Activated T-cell treated with anti-CD3 and anti-CD28 coated beads, Interleukin-2, amount 50 U/mL, for 24 hours (primary cell): ENCODE data around the gene MGLL.

Experiments
- DNase-seq: peaks from one replicate; pipeline ENCODE4 v3.0.0-alpha.2; 2020
- H3K27ac Mint-ChIP-seq: 2 replicates; pipeline ENCODE4 v1.8.0; 2020; ENCODE audit warnings: mild to moderate bottlenecking, mixed read lengths
- H3K27me3 Mint-ChIP-seq: 2 replicates; pipeline ENCODE4 v1.8.0; 2020; ENCODE audit warnings: mixed read lengths
- H3K36me3 Mint-ChIP-seq: 2 replicates; pipeline ENCODE4 v1.8.0; 2020; ENCODE audit warnings: low read depth, mixed read lengths
- H3K4me1 Mint-ChIP-seq: 2 replicates; pipeline ENCODE4 v1.8.0; 2020; ENCODE audit warnings: low read depth, mixed read lengths
- H3K4me3 Mint-ChIP-seq: 2 replicates; pipeline ENCODE4 v1.8.0; 2020; ENCODE audit warnings: mild to moderate bottlenecking, moderate library complexity, mixed read lengths
- H3K9me3 Mint-ChIP-seq: 2 replicates; pipeline ENCODE4 v1.8.0; 2020; ENCODE audit warnings: mixed read lengths

MGLL gene

DNA sequence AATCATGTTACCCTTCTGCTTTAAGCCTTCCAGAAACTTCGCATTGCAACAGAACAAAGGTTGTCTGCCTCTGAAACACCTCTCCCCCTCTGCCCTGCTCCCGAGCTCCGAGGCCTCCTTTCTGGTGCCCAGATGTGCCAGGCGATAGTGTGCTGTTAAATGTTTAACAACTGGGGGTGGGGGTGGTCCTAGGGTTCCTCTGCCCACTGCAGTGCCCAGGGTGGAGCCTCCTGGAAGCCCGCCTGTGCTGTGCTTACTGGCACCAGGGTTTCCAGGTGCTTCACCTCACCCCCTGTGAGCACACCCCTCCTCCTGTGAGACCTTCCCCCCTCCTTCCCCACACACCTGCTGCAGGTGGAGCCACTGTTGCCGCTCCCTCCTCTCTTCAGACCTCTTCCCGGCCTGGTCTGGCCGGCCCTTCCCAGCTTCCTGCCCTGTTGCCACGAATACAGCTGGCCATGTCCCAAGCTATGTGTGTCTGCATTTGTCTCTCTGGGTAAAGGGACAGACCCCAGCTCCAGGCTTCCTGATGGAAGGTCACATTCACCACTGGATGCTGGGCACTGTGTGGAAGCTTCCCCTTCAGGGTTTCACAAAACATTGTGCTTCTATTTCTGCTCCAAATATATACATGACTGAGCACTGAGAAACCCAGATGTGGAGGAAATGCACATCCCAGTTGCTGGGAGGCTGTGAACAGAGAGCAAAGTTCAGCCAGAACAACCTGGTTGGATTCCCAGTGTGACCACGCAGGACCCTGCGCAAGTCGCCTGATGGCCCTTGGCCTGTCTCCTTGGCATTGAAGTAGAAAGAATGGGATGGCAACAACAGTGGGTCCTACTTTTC is 37.2 kb downstream of the MGLL start:
- DNase-seq, result no peak
- H3K4me1 Mint-ChIP-seq, result peaks cover 1% of the 10 kb centered on the region
- H3K27ac Mint-ChIP-seq, result no peak overlapping the region
- no peaks in the 10 kb centered on the region for H3K9me3 Mint-ChIP-seq
- no peaks in the 10 kb centered on the region for H3K36me3 Mint-ChIP-seq
- H3K4me3 Mint-ChIP-seq, result no peak overlapping the region
- no peaks in the 10 kb centered on the region for H3K27me3 Mint-ChIP-seq

DNA sequence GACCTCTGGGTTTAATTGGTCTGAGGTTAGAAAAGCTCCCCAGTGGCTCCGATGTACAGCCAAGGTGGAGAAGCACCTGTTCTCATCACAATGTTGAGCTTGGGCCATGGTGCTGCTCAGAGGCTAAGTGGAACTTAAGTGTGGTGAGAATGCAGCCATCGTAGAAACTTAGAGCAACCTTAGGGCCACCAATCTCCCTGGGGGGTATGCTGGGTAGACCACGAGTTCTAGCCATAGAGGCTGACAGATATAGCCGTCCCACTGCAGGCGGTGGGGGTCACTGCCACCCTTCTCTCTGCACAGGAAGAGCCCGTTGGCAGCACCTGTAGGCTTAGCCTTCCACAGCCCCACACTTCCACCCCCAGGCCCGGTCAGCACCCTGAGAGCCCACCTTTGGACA is 38.0 kb downstream of the MGLL start:
- Mint-ChIP-seq H3K27ac (no peak overlapping the region), H3K36me3 (no peaks in the 10 kb centered on the region), H3K4me3 (no peak overlapping the region), H3K9me3 (no peaks in the 10 kb centered on the region), H3K27me3 (no peaks in the 10 kb centered on the region), H3K4me1 (peaks cover 8% of the 10 kb centered on the region)
- no peak for DNase-seq

DNA sequence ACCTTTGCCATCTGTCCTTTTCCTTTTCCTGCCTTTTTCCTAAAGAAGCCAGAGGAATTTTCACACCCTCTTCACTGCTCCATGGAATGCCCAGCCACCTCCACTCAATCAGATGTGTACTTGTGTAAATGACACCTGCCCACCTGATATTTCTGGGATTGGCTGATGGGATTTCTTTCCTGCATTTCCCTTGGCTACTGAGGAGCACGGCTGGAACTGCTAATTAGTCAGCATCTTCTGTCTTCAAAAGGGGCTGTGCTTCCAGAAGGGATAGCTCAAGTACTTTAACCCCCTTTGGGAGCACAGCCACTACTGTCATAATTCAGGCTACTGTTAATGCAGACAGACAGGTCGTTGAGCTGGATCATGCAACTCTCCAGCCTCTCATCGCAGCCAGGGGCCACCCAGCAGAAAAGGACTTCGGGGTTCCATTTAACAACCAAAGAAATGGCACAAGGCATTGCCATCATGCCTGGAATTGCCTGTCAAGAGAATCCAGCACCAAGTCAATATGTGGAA is 38.6 kb downstream of the MGLL start:
- H3K27me3 Mint-ChIP-seq, result no peaks in the 10 kb centered on the region
- no peak overlapping the region for H3K4me3 Mint-ChIP-seq
- no peaks in the 10 kb centered on the region for H3K36me3 Mint-ChIP-seq
- H3K9me3 Mint-ChIP-seq, result no peaks in the 10 kb centered on the region
- H3K27ac Mint-ChIP-seq, result no peak overlapping the region
- peaks cover 8% of the 10 kb centered on the region for H3K4me1 Mint-ChIP-seq
- no peak for DNase-seq

GRCh38 chr3:127783166-127783565 is 39.1 kb downstream of the MGLL start:
- DNase-seq, result no peak
- Mint-ChIP-seq H3K27ac (no peak overlapping the region), H3K4me1 (peaks cover 8% of the 10 kb centered on the region), H3K9me3 (no peaks in the 10 kb centered on the region), H3K4me3 (no peak overlapping the region), H3K36me3 (no peaks in the 10 kb centered on the region), H3K27me3 (no peaks in the 10 kb centered on the region)

GRCh38 chr3:127781411-127782001 is 40.8 kb downstream of the MGLL start:
- no peaks in the 10 kb centered on the region for H3K27me3 Mint-ChIP-seq
- H3K4me3 Mint-ChIP-seq, result no peak overlapping the region
- peaks cover 3% of the 10 kb centered on the region for H3K9me3 Mint-ChIP-seq
- no peak for DNase-seq
- H3K27ac Mint-ChIP-seq, result no peak overlapping the region
- peaks cover 8% of the 10 kb centered on the region for H3K4me1 Mint-ChIP-seq
- no peaks in the 10 kb centered on the region for H3K36me3 Mint-ChIP-seq

DNA sequence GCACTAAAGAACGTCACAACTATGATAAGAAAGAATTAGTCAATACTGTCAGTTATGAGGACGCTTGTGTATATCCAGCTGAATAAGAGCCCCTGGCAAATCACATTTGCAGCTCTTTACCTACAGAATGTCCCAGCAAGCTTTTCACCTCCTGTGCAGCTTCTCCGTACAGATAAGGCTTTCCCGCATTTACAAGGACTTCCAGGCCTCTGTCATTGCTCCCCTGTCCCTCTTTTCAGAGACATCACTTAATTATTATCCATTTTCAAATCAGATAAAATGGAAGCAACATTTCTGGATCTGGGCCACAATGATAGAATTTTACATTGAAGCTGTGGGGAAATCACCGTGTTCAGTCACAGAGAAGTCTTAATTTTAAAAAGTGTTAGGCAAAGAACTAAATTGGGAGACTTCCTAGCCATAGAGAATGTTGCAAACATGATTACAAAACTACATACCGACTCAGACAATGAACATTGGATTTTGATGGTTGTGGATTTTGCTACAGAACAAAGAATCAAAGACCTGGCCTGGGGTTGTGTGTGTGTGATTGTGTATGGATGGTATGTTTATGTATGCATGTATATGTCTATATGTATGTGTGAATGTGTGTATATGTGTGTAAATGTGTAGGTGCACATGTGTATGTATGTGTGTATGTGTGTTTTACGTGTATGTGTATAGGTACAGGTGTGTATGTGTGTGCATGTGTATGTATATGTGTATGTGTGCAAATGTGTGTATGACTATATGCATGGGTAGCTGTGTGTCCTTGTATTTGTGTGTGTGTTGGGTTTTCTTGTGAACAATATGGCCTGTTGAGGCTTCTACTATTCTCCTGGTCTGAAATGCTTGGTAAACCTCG is 41.5 kb downstream of the MGLL start:
- H3K4me1 Mint-ChIP-seq, result peaks cover 8% of the 10 kb centered on the region
- H3K27me3 Mint-ChIP-seq, result no peaks in the 10 kb centered on the region
- H3K27ac Mint-ChIP-seq, result no peak overlapping the region
- H3K9me3 Mint-ChIP-seq, result peaks cover 3% of the 10 kb centered on the region
- H3K4me3 Mint-ChIP-seq, result no peak overlapping the region
- H3K36me3 Mint-ChIP-seq, result no peaks in the 10 kb centered on the region
- no peak for DNase-seq

GRCh38 chr3:127779747-127780146 is 42.6 kb downstream of the MGLL start:
- Mint-ChIP-seq H3K9me3 (peaks cover 3% of the 10 kb centered on the region), H3K4me3 (no peak overlapping the region), H3K27me3 (no peaks in the 10 kb centered on the region), H3K36me3 (no peaks in the 10 kb centered on the region), H3K27ac (no peak overlapping the region), H3K4me1 (peaks cover 11% of the 10 kb centered on the region)
- DNase-seq, result no peak

- H3K36me3 Mint-ChIP-seq, result no peaks in the 10 kb centered on the region
- H3K9me3 Mint-ChIP-seq, result peaks cover 3% of the 10 kb centered on the region
- DNase-seq, result no peak
- no peak overlapping the region for H3K27ac Mint-ChIP-seq
- no peaks in the 10 kb centered on the region for H3K27me3 Mint-ChIP-seq
- no peak overlapping the region for H3K4me3 Mint-ChIP-seq
- peaks cover 11% of the 10 kb centered on the region for H3K4me1 Mint-ChIP-seq
Measured at GRCh38 chr3:127777921-127778656, 44.2 kb downstream of the MGLL start.

GRCh38 chr3:127777332-127777731 is 45.0 kb downstream of the MGLL start:
- Mint-ChIP-seq H3K4me1 (peaks cover 11% of the 10 kb centered on the region), H3K4me3 (no peak overlapping the region), H3K9me3 (peaks cover 3% of the 10 kb centered on the region), H3K36me3 (no peaks in the 10 kb centered on the region), H3K27me3 (no peaks in the 10 kb centered on the region), H3K27ac (no peak overlapping the region)
- no peak for DNase-seq

DNA sequence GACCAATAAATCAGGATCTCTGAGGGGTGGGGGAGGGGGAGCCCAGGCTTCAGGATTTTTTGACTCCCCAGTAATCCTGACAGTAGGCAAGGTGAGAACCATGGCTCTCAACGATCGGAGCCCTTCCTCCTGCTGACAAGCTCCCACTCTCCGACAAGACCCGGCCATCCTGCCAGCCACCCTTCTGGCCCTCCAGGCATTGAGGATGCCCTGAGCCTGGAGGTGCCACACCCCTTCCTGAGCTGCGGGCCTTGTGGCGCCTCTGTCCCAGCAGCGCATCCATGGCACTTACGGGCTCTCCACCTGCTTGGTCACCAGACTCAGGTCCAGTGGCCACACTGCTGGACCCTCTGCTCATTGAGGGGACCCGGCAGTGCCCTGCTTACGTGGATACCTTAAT is 46.0 kb downstream of the MGLL start:
- no peak overlapping the region for H3K27ac Mint-ChIP-seq
- DNase-seq, result no peak
- H3K4me3 Mint-ChIP-seq, result no peak overlapping the region
- no peaks in the 10 kb centered on the region for H3K27me3 Mint-ChIP-seq
- peaks cover 3% of the 10 kb centered on the region for H3K9me3 Mint-ChIP-seq
- peaks cover 11% of the 10 kb centered on the region for H3K4me1 Mint-ChIP-seq
- no peaks in the 10 kb centered on the region for H3K36me3 Mint-ChIP-seq

- Mint-ChIP-seq H3K4me3 (no peak overlapping the region), H3K4me1 (peaks cover 11% of the 10 kb centered on the region), H3K9me3 (peaks cover 3% of the 10 kb centered on the region), H3K27ac (no peak overlapping the region), H3K27me3 (no peaks in the 10 kb centered on the region), H3K36me3 (no peaks in the 10 kb centered on the region)
- DNase-seq, result no peak
Measured at GRCh38 chr3:127775398-127776109, 46.8 kb downstream of the MGLL start.

DNA sequence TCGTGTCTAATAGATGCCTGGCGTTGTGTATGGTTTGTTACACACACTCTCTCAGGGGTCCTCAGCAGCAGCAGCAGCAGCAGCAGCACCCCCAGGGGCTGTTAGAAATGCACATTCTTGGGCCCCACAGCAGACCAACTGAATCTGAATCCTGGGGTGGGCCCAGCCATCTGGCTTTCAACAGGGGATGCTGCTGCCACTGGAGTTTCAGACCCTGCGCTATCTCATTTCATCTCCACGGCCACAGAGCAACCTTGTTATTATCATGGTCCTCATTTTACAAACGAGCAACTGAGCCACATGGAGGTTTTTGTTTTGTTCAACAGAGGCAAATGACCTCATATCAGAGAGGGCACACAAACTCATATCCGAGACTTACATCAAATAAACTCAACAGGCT is 47.7 kb downstream of the MGLL start:
- Mint-ChIP-seq H3K4me1 (peaks cover 5% of the 10 kb centered on the region), H3K36me3 (no peaks in the 10 kb centered on the region), H3K27me3 (no peaks in the 10 kb centered on the region), H3K27ac (no peak overlapping the region), H3K9me3 (peaks cover 3% of the 10 kb centered on the region), H3K4me3 (no peak overlapping the region)
- no peak for DNase-seq

DNA sequence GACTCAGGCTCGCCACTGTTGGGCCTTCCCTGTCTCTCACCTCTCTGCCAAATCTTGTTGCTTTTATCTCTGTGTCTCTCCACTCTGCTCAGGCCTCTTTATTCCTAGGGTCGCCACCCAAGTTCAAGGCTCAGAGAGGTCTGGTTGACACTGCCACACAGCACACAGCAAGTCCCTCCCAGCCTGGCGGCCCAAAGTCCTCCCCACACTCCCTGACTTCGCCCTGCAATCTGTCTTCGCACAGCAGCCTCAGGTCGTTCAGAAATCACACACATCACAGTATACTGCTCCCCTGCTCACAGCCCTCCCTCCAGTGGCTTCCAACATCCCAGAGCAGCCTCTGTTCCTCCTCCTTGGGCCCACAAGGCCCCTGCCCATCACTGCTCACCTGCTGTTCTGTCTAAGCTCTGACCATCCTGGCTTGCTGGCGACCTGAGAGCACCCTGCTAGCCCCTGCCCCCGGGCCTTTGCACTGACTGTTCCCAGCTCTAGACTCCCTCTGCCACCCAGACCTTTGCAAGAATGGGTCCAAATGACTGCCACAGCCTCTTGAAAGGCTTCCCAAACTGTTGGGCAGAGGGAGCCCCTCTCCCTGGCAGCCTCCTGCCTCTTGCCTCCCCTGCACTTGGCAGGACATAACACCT is 48.4 kb downstream of the MGLL start:
- H3K4me3 Mint-ChIP-seq, result no peak overlapping the region
- no peaks in the 10 kb centered on the region for H3K27me3 Mint-ChIP-seq
- no peak overlapping the region for H3K27ac Mint-ChIP-seq
- no peak for DNase-seq
- H3K36me3 Mint-ChIP-seq, result no peaks in the 10 kb centered on the region
- peaks cover 3% of the 10 kb centered on the region for H3K4me1 Mint-ChIP-seq
- peaks cover 3% of the 10 kb centered on the region for H3K9me3 Mint-ChIP-seq
